GM12878 (cell line): ENCODE data around the gene NEK11. TPM values are rescaled to one million over a fixed set of nuclear protein-coding genes. Genes with fewer than 3 reads are reported as not detected.

Source experiments
- ATAC-seq: fragments of 200-7000 bp; cut with Tn5 transposase; 3 replicates; pipeline ENCODE4 v1.9.1; 2020; ENCODE audit warnings: mild to moderate bottlenecking, moderate library complexity
- BruUV-seq: library from RNA; stranded (reverse); fragments of 400-500 nt; replicated peaks from 2 replicates; lab custom pipeline; 2021; lab: Mats Ljungman, UMichigan
- CTCF ChIA-PET: fragments of 300-600 bp; sonication (Branson Sonifier 250); formaldehyde crosslinking; extraction: SDS; loops from one replicate; lab custom pipeline; 2021; ENCODE audit warnings: inconsistent platforms; lab: Yijun Ruan, JAX
- POLR2A ChIA-PET: fragments of 350-600 bp; formaldehyde crosslinking; extraction: SDS; loops from one replicate; lab custom pipeline; 2021; ENCODE audit warnings: inconsistent platforms; lab: Charles Lee
- RAD21 ChIA-PET: fragments of 300-600 bp; sonication (Branson Sonifier 250); formaldehyde crosslinking; loops from one replicate; lab custom pipeline; 2023; ENCODE audit warnings: antibody characterized with exemption; ENCODE audit not compliant: unreplicated experiment; lab: Charles Lee
- SMC1A ChIA-PET: fragments of 300-600 bp; sonication (Branson Sonifier 250); formaldehyde crosslinking; loops from one replicate; lab custom pipeline; 2023; ENCODE audit not compliant: unreplicated experiment, uncharacterized antibody; lab: Charles Lee
- DNase-seq: peaks from one replicate; pipeline ENCODE4 v3.0.0-alpha.2; 2011; ENCODE audit warnings: low read depth, low spot score
- FAIRE-seq: peaks from 3 replicates; lab custom pipeline; 2011; peaks lifted over from hg19 to GRCh38; lab: Jason Lieb, UNC
- H2AFZ ChIP-seq: 2 replicates; pipeline ENCODE4 v1.6.0; 2011; ENCODE audit warnings: low read depth, low read length, control low read depth; ENCODE audit not compliant: control insufficient read depth
- H3K27ac ChIP-seq: 2 replicates; pipeline ENCODE4 v1.5.1; 2011; ENCODE audit warnings: control low read depth; ENCODE audit not compliant: control insufficient read depth, insufficient read depth
- H3K27me3 ChIP-seq, 2 experiments: replicated peaks in 1 of 2; 2 replicates each; pipeline versions ENCODE4 v1.6.0 to v1.6.1; 2011; ENCODE audit warnings: low read length in 1 of 2; ENCODE audit not compliant: control insufficient read depth in 2 of 2, insufficient read depth in 2 of 2
- H3K36me3 ChIP-seq, 2 experiments: 2 replicates each; pipeline ENCODE4 v1.5.1; 2011; ENCODE audit warnings: low read length in 1 of 2; ENCODE audit not compliant: control insufficient read depth in 2 of 2, insufficient read depth in 2 of 2
- H3K4me1 ChIP-seq: 2 replicates; pipeline ENCODE4 v1.6.1; 2011; ENCODE audit warnings: mild to moderate bottlenecking, low read length, moderate library complexity, mixed read lengths; ENCODE audit not compliant: control insufficient read depth, insufficient read depth
- H3K4me2 ChIP-seq: 2 replicates; pipeline ENCODE4 v1.6.0; 2011; ENCODE audit warnings: control low read depth; ENCODE audit not compliant: control insufficient read depth, insufficient read depth
- H3K4me3 ChIP-seq: fragments of 200-600 bp; sonication (generic); 2 replicates; pipeline ENCODE4 v1.5.1; 2016
- H3K79me2 ChIP-seq: 2 replicates; pipeline ENCODE4 v1.6.0; 2011; ENCODE audit warnings: low read length; ENCODE audit not compliant: control insufficient read depth, insufficient read depth
- H3K9ac ChIP-seq: 2 replicates; pipeline ENCODE4 v1.8.0; 2011; ENCODE audit warnings: low read length, control low read depth, mixed read lengths; ENCODE audit not compliant: control insufficient read depth, insufficient read depth
- H3K9me3 ChIP-seq: replicated peaks from 3 replicates; pipeline ENCODE4 v1.5.1; 2011; ENCODE audit warnings: mild to moderate bottlenecking, low read length; ENCODE audit not compliant: control insufficient read depth, insufficient read depth
- H4K20me1 ChIP-seq: 2 replicates; pipeline ENCODE4 v1.6.0; 2011; ENCODE audit not compliant: control insufficient read depth, insufficient read depth
- ASH2L ChIP-seq: fragments of 300-600, 200-600 bp; sonication (generic); IDR thresholded peaks from 2 replicates; pipeline ENCODE4 v1.6.1; 2017; ENCODE audit warnings: low read depth, mild to moderate bottlenecking, borderline replicate concordance
- HDAC6 ChIP-seq: fragments of 200-600 bp; sonication (generic); IDR thresholded peaks from one replicate; pipeline ENCODE4 v1.8.0; 2017; ENCODE audit warnings: antibody characterized with exemption; ENCODE audit not compliant: unreplicated experiment
- IKZF1 ChIP-seq: fragments of 450-650 bp; conservative IDR thresholded peaks from 2 replicates; pipeline ENCODE4 v1.6.1; 2017; ENCODE audit warnings: antibody characterized with exemption, mild to moderate bottlenecking
- MTA3 ChIP-seq: IDR thresholded peaks from 2 replicates; pipeline ENCODE4 v1.6.1; 2012; ENCODE audit warnings: low read length, inconsistent platforms, borderline replicate concordance
- NRF1 ChIP-seq: conservative IDR thresholded peaks from 2 replicates; pipeline ENCODE4 v1.6.1; 2011; ENCODE audit warnings: mild to moderate bottlenecking, low read depth, low read length, improper control_type of control experiment
- SIX5 ChIP-seq: IDR thresholded peaks from 2 replicates; pipeline ENCODE4 v1.6.1; 2011; ENCODE audit warnings: mild to moderate bottlenecking, low read depth, low read length, moderate library complexity; ENCODE audit not compliant: severe bottlenecking
- SREBF1 ChIP-seq: IDR thresholded peaks from 2 replicates; pipeline ENCODE4 v1.6.1; 2012; ENCODE audit warnings: mild to moderate bottlenecking, low read length
- TAF1 ChIP-seq: IDR thresholded peaks from 2 replicates; pipeline ENCODE4 v1.6.1; 2011; ENCODE audit warnings: mild to moderate bottlenecking, low read depth, low read length, borderline replicate concordance
- WRNIP1 ChIP-seq: IDR thresholded peaks from 2 replicates; pipeline ENCODE4 v1.6.1; 2011; ENCODE audit warnings: low read depth, low read length, improper control_type of control experiment, borderline replicate concordance
- WGBS: methylation state at CpG from one replicate; pipeline ENCODE4 v1.1.6; 2016; ENCODE audit warnings: low lambda C conversion rate; ENCODE audit not compliant: insufficient replicate concordance, insufficient coverage; ENCODE audit errors: missing lambda C conversion rate; 5-methylcytosine and 5-hydroxymethylcytosine counted together
- in situ Hi-C: fragments of 300-500 bp; cut with MboI; formaldehyde crosslinking; loops from 9 replicates; pipeline ENCODE4 v1.14.3; 2018; ENCODE audit warnings: mixed read lengths
- intact Hi-C: fragments of 100-400 bp; cut with micrococcal nuclease; formaldehyde crosslinking; loops from one replicate; pipeline ENCODE4 v1.14.2; 2022; ENCODE audit not compliant: unreplicated experiment
- polyA plus RNA-seq, 11 experiments: library from polyadenylated mRNA; depleted of rRNA in 4 of 11; unstranded in 6 of 11; stranded (reverse) in 5 of 11; fragments of >200 nt; fragmentation: Nextera tagmentation in 4 of 11; fragmentation: Illumina TruSeq in 1 of 11; extraction: Ambion mirVana in 4 of 11; extraction: Trizol in 1 of 11; gene quantifications; 1 replicate in 1 of 11; 2 replicates in 10 of 11; pipeline versions ENCODE4 v1.2.1 to v1.2.3, GENCODE V29; 2011 to 2016; ENCODE audit warnings: inconsistent platforms in 2 of 11, missing spikeins in 2 of 11, low read depth in 1 of 11
- total RNA-seq, 4 experiments: library from RNA; depleted of rRNA in 3 of 4; stranded (reverse); fragments of >200 nt in 3 of 4; fragmentation: Illumina TruSeq in 1 of 4; extraction: Trizol in 1 of 4; gene quantifications; 2 replicates each; pipeline versions ENCODE4 v1.2.1 to v1.2.3, GENCODE V29; 2013 to 2021
- TF ChIP-seq, protein P1 (sequence below): fragments of 450-650 bp; IDR thresholded peaks from 2 replicates; pipeline ENCODE4 v1.6.1; 2017; ENCODE audit warnings: low read depth, mild to moderate bottlenecking, moderate library complexity
- TF ChIP-seq, protein P2 (sequence below): fragments of 450-650 bp; IDR thresholded peaks from 2 replicates; pipeline ENCODE4 v1.6.1; 2017; ENCODE audit warnings: mild to moderate bottlenecking, moderate library complexity
- TF ChIP-seq, protein P3 (sequence below): fragments of 450-650 bp; IDR thresholded peaks from 2 replicates; pipeline ENCODE4 v1.6.1; 2016; ENCODE audit warnings: mild to moderate bottlenecking, moderate library complexity, borderline replicate concordance
- TF ChIP-seq, protein P4 (sequence below): IDR thresholded peaks from 2 replicates; pipeline ENCODE4 v1.6.1; 2011; ENCODE audit warnings: low read depth, mild to moderate bottlenecking, low read length, moderate library complexity, borderline replicate concordance; ENCODE audit errors: extremely low read depth

Gene NEK11
- total and polyA plus RNA-seq, 10 of the 15 experiments (the other 5 are each of a cell fraction or from before 2014, with no cell fraction given), result 0.05 to 0.94 (median 0.36) TPM; not detected in 1

DNA sequence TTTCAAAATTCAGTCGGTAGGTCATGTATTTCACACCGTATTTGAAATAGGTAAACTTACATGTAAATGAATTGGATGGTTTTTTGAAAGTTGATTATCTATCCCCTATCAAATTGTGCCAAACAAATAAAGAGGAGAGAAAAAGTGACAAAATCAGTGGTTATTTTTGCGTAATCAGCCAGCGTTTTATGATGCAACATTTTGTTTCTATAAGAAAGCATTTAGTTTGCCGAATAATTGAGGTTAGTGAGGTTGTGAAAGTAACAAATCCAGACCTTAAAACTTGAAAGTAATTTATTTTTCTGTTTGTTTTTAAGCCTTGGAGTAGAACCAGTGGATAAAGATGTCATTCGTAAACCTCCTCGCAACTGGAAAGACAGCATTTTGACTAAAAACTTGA is 29.4 kb upstream of the NEK11 start (continued):
- TF ChIP-seq, protein P1, sequence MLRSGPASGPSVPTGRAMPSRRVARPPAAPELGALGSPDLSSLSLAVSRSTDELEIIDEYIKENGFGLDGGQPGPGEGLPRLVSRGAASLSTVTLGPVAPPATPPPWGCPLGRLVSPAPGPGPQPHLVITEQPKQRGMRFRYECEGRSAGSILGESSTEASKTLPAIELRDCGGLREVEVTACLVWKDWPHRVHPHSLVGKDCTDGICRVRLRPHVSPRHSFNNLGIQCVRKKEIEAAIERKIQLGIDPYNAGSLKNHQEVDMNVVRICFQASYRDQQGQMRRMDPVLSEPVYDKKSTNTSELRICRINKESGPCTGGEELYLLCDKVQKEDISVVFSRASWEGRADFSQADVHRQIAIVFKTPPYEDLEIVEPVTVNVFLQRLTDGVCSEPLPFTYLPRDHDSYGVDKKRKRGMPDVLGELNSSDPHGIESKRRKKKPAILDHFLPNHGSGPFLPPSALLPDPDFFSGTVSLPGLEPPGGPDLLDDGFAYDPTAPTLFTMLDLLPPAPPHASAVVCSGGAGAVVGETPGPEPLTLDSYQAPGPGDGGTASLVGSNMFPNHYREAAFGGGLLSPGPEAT, result no peak
- TF ChIP-seq MTA3 (no peak), WRNIP1 (no peak), SIX5 (no peak), SREBF1 (no peak), IKZF1 (no peak)
- TF ChIP-seq, protein P2, sequence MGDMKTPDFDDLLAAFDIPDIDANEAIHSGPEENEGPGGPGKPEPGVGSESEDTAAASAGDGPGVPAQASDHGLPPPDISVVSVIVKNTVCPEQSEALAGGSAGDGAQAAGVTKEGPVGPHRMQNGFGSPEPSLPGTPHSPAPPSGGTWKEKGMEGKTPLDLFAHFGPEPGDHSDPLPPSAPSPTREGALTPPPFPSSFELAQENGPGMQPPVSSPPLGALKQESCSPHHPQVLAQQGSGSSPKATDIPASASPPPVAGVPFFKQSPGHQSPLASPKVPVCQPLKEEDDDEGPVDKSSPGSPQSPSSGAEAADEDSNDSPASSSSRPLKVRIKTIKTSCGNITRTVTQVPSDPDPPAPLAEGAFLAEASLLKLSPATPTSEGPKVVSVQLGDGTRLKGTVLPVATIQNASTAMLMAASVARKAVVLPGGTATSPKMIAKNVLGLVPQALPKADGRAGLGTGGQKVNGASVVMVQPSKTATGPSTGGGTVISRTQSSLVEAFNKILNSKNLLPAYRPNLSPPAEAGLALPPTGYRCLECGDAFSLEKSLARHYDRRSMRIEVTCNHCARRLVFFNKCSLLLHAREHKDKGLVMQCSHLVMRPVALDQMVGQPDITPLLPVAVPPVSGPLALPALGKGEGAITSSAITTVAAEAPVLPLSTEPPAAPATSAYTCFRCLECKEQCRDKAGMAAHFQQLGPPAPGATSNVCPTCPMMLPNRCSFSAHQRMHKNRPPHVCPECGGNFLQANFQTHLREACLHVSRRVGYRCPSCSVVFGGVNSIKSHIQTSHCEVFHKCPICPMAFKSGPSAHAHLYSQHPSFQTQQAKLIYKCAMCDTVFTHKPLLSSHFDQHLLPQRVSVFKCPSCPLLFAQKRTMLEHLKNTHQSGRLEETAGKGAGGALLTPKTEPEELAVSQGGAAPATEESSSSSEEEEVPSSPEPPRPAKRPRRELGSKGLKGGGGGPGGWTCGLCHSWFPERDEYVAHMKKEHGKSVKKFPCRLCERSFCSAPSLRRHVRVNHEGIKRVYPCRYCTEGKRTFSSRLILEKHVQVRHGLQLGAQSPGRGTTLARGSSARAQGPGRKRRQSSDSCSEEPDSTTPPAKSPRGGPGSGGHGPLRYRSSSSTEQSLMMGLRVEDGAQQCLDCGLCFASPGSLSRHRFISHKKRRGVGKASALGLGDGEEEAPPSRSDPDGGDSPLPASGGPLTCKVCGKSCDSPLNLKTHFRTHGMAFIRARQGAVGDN, result no peak

DNA sequence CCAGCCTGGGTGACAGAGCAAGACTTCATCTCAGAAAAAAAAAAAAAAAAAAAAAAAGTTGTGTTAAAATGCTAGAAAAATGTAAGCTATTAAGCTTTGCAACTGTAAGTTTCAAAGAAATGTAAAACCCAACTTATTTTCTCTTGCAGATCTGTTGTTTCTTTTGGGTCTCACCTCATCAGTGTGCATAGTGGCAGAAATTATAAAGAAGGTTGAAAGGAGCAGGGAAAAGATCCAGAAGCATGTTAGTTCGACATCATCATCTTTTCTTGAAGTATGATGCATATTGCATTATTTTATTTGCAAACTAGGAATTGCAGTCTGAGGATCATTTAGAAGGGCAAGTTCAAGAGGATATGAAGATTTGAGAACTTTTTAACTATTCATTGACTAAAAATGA is 25.6 kb upstream of the NEK11 start:
- CTCF ChIA-PET, result no interaction called here
- WGBS, result 100% methylated on average over 1 of the region's 1 CpG
- ATAC-seq (no peak), FAIRE-seq (no peak), DNase-seq (no peak)
- H3K9me3 ChIP-seq, result no peaks in the 10 kb centered on the region
- H3K27me3 ChIP-seq, result no peaks in the 10 kb centered on the region
- SMC1A ChIA-PET, result interaction anchor here (2.0 kb wide), 1 partner anchor 17 kb away, joined by 4 read pairs; no protein-coding TSS in a partner anchor
- H3K4me2 ChIP-seq, result no peak overlapping the region
- RAD21 ChIA-PET, result interaction anchor here (0.7 kb wide), 1 partner anchor 181 kb away, joined by 3 read pairs; no protein-coding TSS in a partner anchor
- in situ Hi-C loops (no loop called here), intact Hi-C loops (no loop called here)
- H3K4me1 ChIP-seq, result no peaks in the 10 kb centered on the region
- no peaks in the 10 kb centered on the region for H3K79me2 ChIP-seq
- no peak overlapping the region for H3K9ac ChIP-seq
- H3K4me3 ChIP-seq, result no peak overlapping the region
- POLR2A ChIA-PET, result interaction anchor here (0.6 kb wide), 1 partner anchor 311 kb away, joined by 4 read pairs; no protein-coding TSS in a partner anchor
- no peaks in the 10 kb centered on the region for H4K20me1 ChIP-seq
- no peak overlapping the region for H3K27ac ChIP-seq
- no peak overlapping the region for H2AFZ ChIP-seq
- BruUV-seq, result no TSS peak
- no peaks in the 10 kb centered on the region; a peak in 2 of 4 replicates for H3K36me3 ChIP-seq
- TF ChIP-seq, protein P3, sequence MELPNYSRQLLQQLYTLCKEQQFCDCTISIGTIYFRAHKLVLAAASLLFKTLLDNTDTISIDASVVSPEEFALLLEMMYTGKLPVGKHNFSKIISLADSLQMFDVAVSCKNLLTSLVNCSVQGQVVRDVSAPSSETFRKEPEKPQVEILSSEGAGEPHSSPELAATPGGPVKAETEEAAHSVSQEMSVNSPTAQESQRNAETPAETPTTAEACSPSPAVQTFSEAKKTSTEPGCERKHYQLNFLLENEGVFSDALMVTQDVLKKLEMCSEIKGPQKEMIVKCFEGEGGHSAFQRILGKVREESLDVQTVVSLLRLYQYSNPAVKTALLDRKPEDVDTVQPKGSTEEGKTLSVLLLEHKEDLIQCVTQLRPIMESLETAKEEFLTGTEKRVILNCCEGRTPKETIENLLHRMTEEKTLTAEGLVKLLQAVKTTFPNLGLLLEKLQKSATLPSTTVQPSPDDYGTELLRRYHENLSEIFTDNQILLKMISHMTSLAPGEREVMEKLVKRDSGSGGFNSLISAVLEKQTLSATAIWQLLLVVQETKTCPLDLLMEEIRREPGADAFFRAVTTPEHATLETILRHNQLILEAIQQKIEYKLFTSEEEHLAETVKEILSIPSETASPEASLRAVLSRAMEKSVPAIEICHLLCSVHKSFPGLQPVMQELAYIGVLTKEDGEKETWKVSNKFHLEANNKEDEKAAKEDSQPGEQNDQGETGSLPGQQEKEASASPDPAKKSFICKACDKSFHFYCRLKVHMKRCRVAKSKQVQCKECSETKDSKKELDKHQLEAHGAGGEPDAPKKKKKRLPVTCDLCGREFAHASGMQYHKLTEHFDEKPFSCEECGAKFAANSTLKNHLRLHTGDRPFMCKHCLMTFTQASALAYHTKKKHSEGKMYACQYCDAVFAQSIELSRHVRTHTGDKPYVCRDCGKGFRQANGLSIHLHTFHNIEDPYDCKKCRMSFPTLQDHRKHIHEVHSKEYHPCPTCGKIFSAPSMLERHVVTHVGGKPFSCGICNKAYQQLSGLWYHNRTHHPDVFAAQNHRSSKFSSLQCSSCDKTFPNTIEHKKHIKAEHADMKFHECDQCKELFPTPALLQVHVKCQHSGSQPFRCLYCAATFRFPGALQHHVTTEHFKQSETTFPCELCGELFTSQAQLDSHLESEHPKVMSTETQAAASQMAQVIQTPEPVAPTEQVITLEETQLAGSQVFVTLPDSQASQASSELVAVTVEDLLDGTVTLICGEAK, result no peak
- TF ChIP-seq TAF1 (no peak), NRF1 (no peak), HDAC6 (no peak), ASH2L (no peak)
- TF ChIP-seq, protein P4, sequence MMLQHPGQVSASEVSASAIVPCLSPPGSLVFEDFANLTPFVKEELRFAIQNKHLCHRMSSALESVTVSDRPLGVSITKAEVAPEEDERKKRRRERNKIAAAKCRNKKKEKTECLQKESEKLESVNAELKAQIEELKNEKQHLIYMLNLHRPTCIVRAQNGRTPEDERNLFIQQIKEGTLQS, result no peak
